GM10248 (cell line): ENCODE results near the gene EFCAB14.

Experiments used
- CTCF ChIA-PET: fragments of 300-600 bp; sonication (Branson Sonifier 250); formaldehyde crosslinking; extraction: SDS; loops from one replicate; lab custom pipeline; 2021; ENCODE audit warnings: antibody characterized with exemption; lab: Yijun Ruan, JAX
- POLR2A ChIA-PET: fragments of 350-650 bp; sonication (Branson Sonifier 250); formaldehyde crosslinking; extraction: SDS; loops from one replicate; lab custom pipeline; 2020; ENCODE audit warnings: antibody characterized with exemption; lab: Yijun Ruan, JAX
- DNase-seq: peaks from one replicate; pipeline ENCODE4 v3.0.0; 2012; ENCODE audit errors: extremely low spot score
- TF ChIP-seq, protein P1 (sequence below): IDR thresholded peaks from 2 replicates; pipeline ENCODE4 v1.5.1; 2012; ENCODE audit warnings: mild to moderate bottlenecking, low read depth; ENCODE audit errors: extremely low read depth, missing control alignments, control extremely low read depth

The EFCAB14 gene

GRCh38 chr1:46692811-46693770, 25.8 kb downstream of the EFCAB14 start:
- no peak for DNase-seq
- CTCF ChIA-PET = no interaction called here
- TF ChIP-seq, protein P1, sequence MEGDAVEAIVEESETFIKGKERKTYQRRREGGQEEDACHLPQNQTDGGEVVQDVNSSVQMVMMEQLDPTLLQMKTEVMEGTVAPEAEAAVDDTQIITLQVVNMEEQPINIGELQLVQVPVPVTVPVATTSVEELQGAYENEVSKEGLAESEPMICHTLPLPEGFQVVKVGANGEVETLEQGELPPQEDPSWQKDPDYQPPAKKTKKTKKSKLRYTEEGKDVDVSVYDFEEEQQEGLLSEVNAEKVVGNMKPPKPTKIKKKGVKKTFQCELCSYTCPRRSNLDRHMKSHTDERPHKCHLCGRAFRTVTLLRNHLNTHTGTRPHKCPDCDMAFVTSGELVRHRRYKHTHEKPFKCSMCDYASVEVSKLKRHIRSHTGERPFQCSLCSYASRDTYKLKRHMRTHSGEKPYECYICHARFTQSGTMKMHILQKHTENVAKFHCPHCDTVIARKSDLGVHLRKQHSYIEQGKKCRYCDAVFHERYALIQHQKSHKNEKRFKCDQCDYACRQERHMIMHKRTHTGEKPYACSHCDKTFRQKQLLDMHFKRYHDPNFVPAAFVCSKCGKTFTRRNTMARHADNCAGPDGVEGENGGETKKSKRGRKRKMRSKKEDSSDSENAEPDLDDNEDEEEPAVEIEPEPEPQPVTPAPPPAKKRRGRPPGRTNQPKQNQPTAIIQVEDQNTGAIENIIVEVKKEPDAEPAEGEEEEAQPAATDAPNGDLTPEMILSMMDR = no peak
- POLR2A ChIA-PET = no interaction called here

DNA sequence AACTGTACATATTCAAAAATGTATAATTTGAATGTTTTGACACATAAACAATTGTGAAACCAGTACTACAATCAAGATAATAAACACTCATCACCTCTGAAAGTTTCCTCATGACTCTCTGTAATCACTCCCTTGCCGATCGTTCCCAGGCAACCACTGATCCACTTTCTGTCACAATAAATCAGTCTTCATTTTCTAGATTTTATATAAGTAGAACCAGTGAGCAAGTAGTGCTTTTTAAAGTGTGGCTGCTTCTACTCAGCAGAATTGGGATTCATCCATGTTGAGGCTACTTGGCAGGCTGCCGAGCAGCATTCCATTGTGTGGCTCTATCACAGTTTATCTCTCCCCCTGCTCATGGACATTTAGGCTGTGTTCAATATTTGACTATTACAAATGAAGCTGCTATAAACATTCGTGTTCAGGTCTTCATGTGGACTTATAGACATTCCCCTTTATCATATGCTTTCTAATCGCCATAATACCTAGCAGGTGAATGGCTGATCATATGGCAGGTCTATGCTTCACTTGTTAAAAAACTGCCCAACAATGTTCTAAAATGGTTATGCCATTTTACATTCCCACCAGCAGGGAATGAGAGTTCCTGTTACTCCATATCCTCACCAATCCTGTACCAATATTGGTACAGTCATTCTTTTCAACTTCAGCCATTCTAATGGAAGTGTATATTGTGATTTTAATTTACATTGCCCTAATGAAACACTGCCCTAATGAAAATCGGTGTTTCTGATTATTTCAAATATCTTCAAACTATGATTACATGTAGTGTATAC, 26.7 kb downstream of the EFCAB14 start:
- DNase-seq = no peak
- TF ChIP-seq, protein P1 = no peak
- POLR2A ChIA-PET = no interaction called here
- CTCF ChIA-PET = no interaction called here

GRCh38 chr1:46690931-46691421, 27.9 kb downstream of the EFCAB14 start:
- TF ChIP-seq, protein P1 = no peak
- POLR2A ChIA-PET = no interaction called here
- no peak for DNase-seq
- CTCF ChIA-PET = interaction anchor here (1.2 kb wide), 1 partner anchor 67 kb away, joined by 4 read pairs; no protein-coding TSS in a partner anchor

GRCh38 chr1:46689897-46690296, 29.0 kb downstream of the EFCAB14 start:
- ChIA-PET CTCF (no interaction called here), POLR2A (no interaction called here)
- DNase-seq = no peak
- TF ChIP-seq, protein P1 = no peak

GRCh38 chr1:46689356-46689755, 29.6 kb downstream of the EFCAB14 start:
- TF ChIP-seq, protein P1 = no peak
- CTCF ChIA-PET = interaction anchor here (0.9 kb wide), 1 partner anchor 11 kb away, joined by 3 read pairs; no protein-coding TSS in a partner anchor

DNA sequence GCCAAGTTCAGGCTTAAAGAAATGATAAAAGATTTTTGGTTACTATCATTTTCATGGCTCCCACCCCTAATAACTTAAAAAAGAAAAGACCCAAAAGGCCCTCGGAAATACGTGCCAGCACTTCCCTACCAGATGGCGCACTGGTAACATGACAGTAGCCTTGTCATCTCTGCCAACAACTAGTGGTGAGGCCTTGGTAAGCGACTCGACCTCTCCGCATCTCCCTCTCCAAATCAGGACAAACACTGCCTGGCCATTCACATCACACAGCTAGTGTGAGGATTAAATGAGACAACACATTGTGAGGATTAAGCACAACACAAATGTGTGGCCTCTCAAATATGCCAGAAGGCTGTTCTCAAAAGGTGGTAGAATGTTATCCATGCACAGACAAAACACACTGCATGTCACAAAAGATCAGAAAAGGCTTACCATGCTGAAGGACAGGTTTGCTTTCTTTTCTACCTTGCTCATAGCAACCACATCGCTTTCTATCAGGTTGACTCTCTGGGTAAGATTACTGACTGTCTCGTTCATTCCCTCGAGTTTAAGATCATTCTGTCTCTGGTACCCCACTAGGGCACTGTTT, 30.9 kb downstream of the EFCAB14 start:
- CTCF ChIA-PET = interaction anchor here (1.3 kb wide), 1 partner anchor 10 kb away, joined by 4 read pairs; no protein-coding TSS in a partner anchor
- TF ChIP-seq, protein P1 = no peak
- POLR2A ChIA-PET = no interaction called here
- DNase-seq = no peak

More at GRCh38 chr1:46689356-46689755, 29.6 kb downstream of the EFCAB14 start:
- no peak for DNase-seq
- POLR2A ChIA-PET = no interaction called here
